D341Med (cell line): ENCODE measurements around the gene LRRN4.

ENCODE experiments used
- DNase-seq: peaks from one replicate; pipeline ENCODE4 v3.0.0; 2012; ENCODE audit warnings: low spot score

Gene LRRN4

DNA sequence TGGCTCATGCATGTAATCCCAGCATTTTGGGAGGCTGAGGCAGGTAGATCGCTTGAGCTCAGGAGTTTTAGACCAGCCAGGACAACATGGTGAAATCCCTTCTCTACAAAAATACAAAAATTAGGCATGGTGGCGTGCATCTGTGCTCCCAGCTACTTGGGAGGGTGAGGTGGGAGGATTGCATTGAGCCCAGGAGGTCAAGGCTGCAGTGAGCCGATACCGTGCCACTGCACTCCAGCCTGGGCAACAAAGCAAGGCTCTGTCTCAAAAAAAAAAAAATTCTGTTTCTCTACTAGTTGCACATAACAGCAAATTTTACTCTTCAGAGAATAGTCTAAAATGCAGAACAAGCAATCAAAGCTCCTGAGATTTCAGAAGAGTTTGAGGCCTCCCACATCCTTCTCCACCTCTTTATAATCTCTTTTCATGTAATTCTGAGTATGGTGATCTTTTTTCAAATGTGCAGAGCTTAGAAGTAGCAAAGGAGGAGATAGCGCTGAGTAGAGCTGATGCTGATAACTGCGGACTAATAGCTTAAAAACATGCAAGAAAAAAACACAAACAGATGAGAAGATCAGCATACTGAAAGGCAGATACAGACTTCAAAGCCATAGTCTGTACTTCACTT, 23.3 kb downstream of the LRRN4 start:
- no peak for DNase-seq

GRCh38 chr20:6029538-6029937, 24.3 kb downstream of the LRRN4 start:
- no peak for DNase-seq

GRCh38 chr20:6028818-6029217, 25.0 kb downstream of the LRRN4 start:
- no peak for DNase-seq

GRCh38 chr20:6026051-6026450, 27.8 kb downstream of the LRRN4 start:
- DNase-seq = no peak

DNA sequence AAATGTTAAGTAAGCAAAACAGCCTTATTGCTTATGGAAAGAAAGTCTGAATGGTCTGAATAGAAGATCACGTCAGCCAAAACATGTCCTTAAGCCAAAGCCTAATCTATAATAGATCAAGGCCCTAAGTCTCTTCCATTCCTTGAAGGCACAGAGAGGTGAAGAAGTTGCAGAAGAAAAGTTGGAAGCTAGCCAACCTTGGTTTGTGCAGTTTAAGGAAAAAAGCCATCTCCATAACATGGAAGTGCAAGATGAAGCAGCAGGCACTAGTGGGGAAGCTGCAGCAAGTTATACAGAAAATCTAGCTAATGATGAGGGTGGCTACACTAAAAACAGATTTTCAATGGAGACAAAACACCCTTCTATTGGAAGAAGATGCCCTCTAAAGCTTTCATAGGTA, 29.1 kb downstream of the LRRN4 start:
- DNase-seq = no peak

DNA sequence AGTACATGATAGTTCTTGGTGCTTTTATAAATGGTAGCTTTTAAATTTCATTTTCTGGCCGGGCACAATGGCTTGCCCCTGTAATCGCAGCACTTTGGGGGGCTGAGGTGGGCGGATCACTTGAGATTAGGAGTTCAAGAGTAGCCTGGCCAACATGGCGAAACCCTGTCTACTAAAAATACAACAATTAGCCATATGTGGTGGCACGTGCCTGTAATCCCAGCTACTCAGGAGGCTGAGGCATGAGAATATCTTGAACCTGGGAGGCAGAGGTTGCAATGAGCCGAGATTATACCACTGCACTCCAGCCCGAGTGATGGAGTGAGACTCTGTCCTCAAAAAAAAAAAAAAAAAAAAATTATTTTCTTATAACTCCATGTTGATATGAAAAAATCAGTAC, 36.0 kb downstream of the LRRN4 start:
- no peak for DNase-seq

DNA sequence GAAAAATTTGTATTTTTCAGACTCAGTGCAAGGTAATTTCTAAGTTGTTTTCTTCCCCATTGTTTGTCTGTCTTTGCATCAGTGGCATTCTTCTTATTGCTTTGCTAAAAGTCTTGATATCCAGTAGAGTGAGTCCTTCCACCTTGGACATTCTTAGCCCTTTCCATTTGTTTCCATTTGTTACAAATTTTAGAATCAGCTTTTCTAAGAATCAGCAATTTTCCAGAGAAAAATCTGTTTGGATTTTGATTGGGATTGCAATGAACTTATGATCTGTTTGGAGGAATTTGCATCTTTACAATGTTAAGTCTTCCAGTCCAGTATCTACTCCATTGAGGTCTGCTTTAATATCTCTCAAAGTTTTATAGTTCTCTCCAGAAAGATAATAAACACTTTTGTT, 36.4 kb downstream of the LRRN4 start:
- no peak for DNase-seq

DNA sequence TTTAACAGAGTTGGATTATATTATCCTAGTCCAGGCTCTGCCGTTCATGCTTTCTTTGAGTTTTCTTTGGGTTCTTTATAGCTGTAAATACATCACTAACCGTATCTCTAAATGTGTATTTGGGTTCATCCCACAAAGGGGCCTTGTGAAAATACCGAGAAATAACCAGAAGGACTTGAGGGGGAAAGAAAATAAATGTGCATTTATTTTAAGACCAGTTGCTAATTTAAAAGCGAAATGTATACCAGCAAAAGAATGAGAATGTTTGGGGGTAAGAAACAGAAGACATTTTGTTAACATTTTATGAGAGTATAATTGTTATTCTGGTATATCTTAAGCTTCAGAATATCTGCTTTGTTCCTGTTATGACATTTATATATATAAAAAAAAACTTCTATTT, 38.9 kb downstream of the LRRN4 start:
- DNase-seq = no peak

DNA sequence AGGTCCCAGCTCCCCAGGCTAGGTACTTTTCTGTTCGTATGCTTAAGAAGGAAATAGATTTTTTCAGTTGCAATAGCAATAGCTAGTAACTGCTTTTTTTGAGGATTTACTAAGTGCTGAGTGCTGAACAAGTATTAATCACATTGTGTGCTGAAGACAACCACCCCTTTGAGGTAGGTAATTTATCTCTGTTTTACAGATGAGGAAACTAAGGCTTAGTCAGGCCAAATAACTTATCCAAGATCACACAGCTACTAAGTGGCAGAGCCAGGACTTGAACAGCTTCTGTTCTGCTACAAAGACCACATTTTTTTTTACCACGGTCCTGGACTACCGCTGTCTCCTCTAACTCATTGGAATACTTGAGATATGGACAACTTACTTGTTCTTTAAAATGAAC, 39.8 kb downstream of the LRRN4 start:
- no peak for DNase-seq

GRCh38 chr20:6012179-6012578, 41.7 kb downstream of the LRRN4 start:
- DNase-seq = no peak

GRCh38 chr20:6008254-6008653, 45.6 kb downstream of the LRRN4 start:
- DNase-seq = no peak

DNA sequence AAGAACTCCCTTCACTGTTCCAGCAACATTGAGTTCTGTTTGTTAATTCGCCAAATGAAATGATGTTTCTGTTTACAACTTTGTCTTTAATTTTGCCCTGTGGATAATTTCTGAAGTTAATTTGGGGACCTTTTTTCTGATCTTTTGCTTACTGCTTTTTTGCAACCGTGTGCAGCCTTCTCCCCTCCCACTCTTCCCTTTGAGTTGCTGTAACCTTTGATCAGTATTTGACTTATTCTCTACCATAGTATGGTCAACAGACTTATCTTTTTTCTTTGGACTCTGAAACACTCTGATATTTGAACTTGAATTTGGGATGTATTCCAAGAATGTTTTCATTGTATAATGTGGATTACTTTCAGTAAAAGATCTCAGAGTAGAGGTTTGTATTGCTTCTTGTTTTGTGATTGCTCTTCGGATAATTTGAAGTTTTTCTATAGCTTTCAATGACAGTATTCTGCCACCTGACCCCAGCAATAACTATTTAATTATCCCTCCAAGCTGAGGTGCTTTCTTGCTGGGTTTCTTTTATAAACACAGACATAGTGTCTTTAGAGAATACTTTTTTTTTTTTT, 46.2 kb downstream of the LRRN4 start:
- DNase-seq = no peak

DNA sequence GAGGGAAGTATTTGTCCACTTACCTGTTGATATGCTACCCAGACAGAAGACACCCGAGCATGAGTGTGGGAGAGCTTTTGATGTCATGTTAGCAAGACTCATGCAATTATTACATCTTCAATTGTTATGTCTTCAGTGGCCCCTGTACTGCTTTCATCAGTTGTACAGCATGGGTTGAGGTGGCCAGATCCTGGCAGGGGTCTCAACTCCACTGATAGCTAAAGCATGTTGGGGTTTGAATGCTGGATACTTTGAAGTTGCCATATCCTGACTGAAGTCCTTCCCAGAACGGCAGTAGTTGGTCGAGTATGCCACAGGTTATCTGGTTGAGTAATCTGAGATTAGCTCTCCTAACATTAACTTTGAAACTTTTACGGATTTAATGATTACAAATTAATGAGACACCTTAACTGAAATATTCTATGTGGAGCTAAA, 46.7 kb downstream of the LRRN4 start:
- no peak for DNase-seq

- DNase-seq = no peak
These were observed 47.3 kb downstream of the LRRN4 start for GRCh38 chr20:6006603-6006949.

- no peak for DNase-seq
These were observed 53.0 kb downstream of the LRRN4 start for GRCh38 chr20:6000871-6001270.

GRCh38 chr20:5999783-6000182, 54.1 kb downstream of the LRRN4 start:
- no peak for DNase-seq

GRCh38 chr20:5996765-5997164, 57.1 kb downstream of the LRRN4 start:
- no peak for DNase-seq

DNA sequence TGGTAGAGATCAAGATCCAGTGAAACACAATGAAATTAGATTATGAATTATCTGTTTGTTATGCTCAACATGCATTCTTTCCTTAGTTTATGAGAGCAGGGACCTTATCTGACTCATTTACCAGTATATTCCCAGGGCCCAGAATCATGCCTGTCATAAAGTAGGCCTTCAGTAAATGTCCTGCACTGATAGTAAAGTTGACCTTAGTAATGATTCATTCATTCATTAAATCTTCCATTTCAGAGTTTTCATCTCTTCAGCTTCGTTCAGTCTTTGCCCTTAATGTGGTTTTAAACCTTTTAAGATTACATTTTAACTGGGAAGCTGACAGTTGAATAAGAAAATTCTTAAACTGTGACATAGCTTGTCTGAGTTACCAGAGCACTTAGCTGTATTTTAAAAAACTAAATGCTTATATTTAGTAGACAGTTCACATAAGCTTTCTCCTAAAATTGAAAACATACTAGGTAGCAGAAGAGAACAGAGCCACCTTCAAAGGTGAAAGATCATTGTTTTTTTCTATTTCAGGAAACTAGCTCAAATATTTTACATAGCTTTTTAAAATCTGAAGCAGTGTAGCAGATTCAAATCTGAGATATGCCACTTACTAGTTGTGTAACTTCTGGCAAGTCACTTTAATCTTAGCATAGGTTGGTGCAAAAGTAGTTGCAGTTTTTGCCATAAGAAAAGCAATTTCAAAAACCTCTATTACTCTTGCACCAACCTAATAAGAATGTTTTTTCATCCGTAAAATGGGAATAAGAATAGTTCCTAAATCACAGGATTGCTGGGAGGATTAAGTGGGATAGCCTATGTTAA, 62.0 kb downstream of the LRRN4 start:
- DNase-seq = no peak

DNA sequence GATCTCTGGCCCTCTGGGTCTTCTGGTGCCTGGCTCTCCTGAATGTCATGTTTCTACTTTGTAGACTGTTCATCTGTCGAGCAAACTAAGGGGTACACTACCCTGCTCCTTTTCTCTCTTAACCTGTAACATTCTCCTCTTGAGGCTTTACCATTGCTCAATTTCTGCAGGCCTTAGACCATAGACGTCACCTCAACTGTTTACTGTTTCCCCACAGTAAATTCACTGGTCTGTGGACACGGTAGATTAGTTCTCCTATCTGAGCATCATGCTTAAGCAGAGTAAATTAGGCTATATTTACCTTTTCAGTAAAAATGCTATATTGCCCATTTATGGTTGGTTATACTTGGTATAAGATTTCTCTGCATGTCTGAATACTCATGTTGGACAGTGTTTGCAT, 62.9 kb downstream of the LRRN4 start:
- DNase-seq = no peak
